Measurements from ENCODE around the gene SLITRK3.
"Not testable (repeated sequence)": the region's sequence is repeated elsewhere in the genome, so short reads cannot be mapped to it uniquely, and the experiment has no call there.

Gene SLITRK3

DNA sequence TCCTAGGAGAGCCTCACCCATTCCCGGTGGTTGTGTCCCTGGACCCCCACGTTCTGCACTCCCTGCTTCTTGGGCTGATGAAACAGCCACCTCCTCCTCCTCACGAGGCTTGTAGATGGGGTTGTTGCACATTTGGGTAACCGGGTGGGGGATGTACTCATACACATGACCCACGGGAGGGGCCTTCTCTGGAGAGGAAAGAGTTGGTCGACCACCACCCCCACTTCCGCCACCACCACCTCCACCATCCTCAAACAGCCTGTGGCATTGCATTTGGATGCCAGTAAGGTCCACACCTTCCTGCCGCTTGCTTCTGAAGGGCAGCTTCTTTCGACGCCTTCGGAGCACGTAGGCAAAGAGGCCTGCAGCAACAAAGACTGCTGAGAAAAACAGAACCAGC is 7.7 kb downstream of the SLITRK3 start:
- DNase-seq, result no peak

DNA sequence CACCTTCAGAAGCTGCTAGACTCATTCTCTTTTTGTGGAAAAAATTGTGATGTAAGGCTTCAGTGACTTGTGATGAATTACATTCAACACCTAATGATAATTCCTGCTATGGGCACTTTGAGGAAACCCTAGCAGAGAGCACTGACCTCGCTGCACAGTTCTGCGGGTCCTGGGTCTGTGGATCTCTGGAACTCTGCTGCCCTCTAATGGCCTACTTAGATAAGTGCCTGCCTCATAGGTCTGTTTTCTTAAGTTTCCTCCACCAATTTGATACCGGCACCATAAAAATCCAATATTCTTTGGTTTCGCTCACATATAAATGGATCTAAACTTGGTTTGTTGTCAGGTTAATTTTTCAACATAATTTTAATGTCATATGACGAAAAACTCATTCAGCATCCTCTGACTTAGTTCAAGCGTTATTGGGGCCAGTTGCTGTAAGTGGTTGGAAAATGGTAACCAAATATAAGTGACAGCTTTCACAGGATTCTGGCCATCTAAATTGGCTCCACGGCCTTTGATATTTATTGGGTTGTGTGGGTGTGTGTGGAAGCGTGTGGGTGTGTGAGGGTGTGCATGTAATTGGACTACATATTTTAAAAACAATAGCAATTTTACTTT is 10.4 kb downstream of the SLITRK3 start:
- peak in 1 of 5 donors; percentile 28 for DNase-seq

DNA sequence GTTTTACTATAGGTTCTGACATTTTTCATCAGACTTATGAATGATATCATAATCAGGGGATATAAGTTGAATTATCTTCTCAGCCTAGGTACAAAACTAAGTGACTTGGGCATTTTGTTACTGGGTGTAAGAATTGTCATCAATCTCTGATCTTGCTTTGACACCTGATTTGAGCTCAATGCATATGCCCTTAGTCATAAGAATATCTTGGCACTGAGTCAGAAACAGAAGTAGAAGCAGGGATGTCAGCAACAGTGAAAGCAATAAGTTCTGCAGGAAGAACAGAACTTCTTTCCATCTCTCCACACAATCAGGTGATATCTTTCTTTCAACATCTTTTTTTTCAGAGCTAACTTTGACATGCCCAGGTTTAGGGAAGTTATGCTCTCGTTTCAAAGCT is 14.6 kb downstream of the SLITRK3 start:
- DNase-seq, result no peak

DNA sequence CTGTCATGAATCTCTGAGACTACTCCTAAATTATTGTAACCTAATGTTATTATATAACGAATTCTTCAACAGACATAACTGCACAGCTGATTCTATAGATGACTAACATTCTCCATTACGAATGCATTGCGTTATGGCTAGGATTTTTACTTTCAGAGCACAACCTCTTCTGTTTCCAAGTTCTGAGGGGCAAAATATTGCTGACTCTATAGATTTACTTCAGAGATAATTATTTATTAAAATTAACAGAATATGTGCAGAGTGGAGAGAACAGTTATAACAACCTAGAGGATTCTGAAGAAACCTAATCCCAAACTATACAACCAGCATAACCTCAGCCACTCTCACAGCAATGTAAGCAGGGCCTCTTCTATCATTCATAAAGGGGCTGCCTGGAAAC is 25.9 kb downstream of the SLITRK3 start:
- DNase-seq, result no peak

DNA sequence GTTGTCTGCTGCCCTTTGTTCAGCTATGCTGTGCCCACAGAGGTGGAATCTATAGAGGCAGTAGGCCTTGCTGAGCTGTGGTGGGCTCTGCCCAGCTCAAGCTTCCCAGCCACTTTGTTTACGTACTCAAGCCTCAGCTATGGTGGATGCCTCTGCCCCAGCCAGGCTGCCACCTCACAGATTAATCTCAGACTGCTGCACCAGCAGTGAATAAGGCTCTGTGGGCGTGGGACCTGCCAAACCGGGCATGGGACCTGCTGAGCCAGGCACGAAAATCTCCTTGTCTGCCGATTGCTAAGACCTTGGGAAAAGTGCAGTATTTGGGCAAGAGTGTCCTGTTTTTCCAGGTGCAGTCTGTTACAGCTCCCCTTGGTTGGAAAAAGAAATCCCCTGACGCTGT is 26.8 kb downstream of the SLITRK3 start:
- DNase-seq, result no peak

DNA sequence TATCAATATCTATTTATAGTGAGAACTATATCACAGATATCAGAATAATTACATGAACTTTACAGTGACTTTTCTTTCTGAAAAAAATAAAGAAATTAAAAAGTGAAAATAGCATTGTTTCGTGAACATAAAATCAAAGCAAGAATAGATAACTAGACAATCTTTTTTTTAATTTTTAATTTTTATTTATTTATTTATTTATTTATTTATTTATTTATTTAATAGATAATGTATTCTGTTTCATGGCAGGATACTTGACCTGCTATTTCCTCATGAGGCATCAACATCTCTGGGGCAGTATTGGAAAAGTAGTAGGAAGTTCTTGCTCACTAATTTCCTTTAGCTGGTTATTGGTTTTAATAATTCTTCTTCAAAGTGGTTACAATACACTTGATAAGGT is 33.3 kb downstream of the SLITRK3 start:
- DNase-seq, result no peak

DNA sequence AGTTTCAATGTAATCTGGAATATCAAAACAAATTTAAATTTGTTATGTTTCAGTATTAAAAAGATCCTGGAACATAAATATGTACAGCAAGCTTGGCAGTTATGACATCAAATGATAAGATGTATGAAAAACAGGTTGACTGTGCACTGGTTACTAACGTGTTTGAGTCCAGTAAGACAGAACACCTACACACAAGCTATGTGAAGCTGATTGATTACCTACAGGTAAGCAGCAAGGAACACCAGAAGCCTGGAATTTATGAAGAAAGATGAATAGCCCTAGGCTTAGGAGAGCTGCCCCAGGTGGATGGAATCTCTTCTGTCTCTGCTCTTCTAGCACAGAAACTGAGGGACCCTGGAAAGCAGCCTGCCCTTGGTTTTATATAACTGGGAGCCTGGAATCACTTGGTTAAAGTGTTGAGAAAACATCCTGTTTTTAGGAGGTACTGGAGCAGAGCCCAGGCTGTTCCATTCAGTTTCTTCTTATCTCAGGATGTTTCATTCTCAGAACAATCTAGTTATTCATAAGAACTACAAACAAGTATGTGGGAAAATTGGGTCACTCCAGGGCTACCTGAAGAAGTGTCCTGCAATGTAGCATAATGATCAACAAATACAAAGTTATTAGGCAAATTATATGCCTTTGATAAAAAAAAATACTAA is 36.3 kb downstream of the SLITRK3 start:
- no peak for DNase-seq

DNA sequence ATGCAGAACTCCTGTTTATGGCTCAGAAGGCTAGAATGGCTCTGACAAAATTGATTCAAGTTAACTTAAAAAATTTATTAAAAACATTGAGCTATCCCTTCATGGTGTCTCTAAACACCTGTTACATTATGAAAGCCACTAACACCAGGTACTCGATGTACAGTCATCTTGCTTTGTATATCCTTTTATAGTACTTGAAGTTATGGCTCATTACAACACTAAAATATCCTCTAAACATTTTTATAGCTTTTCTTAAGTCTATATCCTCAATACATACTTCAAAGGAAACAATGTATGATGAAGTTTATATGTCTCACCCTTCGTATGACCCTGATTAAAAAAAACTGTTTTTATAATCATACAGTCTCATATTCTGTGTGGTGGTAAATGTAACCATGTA is 38.2 kb downstream of the SLITRK3 start:
- no peak for DNase-seq

DNA sequence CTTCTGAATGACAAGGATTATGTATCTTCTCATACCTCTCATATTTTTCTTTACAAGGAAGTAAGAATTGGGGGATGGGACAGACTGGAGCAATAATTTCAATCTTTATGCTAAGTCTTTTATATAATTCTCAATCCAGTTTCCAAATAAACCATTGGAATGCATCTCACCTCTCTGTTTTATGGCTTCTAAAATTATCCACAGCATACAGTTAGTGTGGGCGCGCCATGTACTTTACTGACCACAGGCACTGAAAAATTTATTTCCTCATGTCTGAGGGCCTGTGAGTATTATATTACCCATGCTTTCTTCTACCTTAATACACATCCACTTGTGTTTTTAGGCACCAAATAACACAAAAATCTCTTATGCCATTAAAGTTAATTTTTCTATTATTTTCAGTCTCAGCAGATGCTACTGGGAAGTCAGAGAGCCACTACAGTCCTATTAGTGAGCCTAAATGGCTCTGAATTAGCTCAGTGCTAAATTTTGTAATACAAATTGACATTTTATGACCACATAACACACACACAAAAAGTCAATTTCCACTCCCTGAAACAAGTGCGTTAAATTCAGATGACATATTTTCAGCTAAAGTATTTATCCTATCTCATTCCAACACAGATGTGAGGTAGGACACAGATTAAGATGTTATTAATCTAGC is 39.3 kb downstream of the SLITRK3 start:
- DNase-seq, result no peak

DNA sequence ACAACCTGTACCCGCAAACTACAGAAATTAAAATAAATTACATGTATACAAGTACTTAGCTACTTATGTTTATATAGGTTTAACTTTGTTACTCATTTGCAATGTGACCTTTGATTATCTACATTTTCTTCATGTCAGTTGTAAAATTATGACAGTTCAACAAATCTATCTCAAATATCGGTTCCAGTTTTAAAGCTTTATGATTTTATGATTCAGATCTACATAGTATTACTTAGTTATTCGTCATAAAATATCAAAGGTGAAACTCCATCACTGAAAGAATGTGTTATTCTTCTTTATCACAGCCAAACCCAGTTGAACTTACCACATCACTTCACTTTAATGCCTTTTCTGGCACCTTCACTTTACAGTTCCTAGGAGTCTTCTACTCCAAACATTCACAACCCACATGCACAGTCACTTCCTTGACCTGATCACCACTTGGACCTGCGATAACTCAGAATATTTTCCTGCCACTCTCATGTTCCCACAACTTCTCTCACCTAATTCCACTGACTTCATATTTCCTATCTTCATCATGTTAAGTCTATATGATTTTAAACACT is 47.2 kb downstream of the SLITRK3 start:
- no peak for DNase-seq

DNA sequence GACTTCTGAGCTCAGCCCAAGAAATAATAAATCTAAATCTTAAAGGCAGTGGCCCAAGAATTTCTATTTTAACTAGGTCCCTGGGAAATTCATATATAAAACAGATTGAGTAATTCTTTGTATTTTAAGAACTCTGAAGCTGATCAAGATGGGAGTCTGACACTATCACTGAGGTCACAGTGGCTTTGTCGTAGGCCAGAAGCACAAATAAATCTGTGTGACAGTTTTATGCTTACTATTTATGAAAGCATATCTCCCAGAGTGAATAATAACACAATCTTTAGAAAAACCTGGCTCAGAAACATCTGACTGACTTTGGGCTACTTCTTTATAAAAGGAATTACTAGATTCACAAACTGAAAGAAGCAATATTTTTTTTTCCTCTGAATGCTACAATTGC is 51.9 kb downstream of the SLITRK3 start:
- no peak for DNase-seq

DNA sequence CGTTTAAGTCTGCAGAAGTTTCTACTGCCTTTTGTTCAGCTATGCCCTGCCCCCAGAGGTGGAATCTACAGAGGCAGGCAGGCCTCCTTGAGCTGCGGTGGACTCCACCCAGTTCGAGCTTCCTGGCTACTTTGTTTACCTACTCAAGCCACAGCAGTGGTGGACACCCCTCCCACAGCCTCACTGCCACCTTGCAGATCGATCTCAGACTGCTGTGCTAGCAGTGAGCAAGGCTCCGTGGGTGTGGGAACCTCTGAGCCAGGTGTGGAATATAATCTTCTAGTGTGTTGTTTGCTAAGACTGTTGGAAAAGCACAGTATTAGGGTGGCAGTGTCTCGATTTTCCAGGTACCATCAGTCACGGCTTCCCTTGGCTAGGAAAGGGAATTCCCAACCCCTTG is 56.3 kb downstream of the SLITRK3 start:
- not testable (repeated sequence) for DNase-seq
